ENCODE data around the gene ARHGAP28. TPM values are rescaled to one million over a fixed set of nuclear protein-coding genes. Genes with fewer than 3 reads are reported as not detected.

ARHGAP28 gene
- total and polyA plus RNA-seq, 2 experiments from 2014 or later, result 0.20 TPM; not detected in 1

- Histone ChIP-seq H3K4me3 (no peak overlapping the region), H3K79me2 (ENCODE audit: insufficient read depth) (no peaks in the 10 kb centered on the region)
- in situ Hi-C loops (cut with MboI), result no loop called here
These were observed 3.4 kb downstream of the ARHGAP28 start for GRCh38 chr18:6732952-6733351.

GRCh38 chr18:6733758-6734157, 4.2 kb downstream of the ARHGAP28 start:
- 9 to 24% methylated on average over 1 of the region's 1 CpG for WGBS, 2 experiments (ENCODE audit: low coverage in 1 of 2, low lambda C conversion rate in 2 of 2, missing lambda C conversion rate in 2 of 2)
- Histone ChIP-seq H3K79me2 (ENCODE audit: insufficient read depth) (no peaks in the 10 kb centered on the region), H3K27ac (no peak overlapping the region), H3K4me3 (no peak overlapping the region), H4K20me1 (ENCODE audit: insufficient read depth) (no peaks in the 10 kb centered on the region), H3K9me2 (ENCODE audit: insufficient read depth) (no peaks in the 10 kb centered on the region), H3K4me1 (ENCODE audit: insufficient read depth) (peaks cover 10% of the 10 kb centered on the region), H3K27me3 (replicated peaks; ENCODE audit: insufficient read depth) (peaks cover 56% of the 10 kb centered on the region), H2AFZ (no peak overlapping the region), H3K9me3 (ENCODE audit: low read depth) (no peaks in the 10 kb centered on the region), H3K36me3 (ENCODE audit: low read depth) (no peaks in the 10 kb centered on the region), H3K9ac (no peak overlapping the region), H3K4me2 (ENCODE audit: unreplicated experiment) (no peak overlapping the region), H3F3A (ENCODE audit: insufficient read depth) (peaks cover 16% of the 10 kb centered on the region)
- in situ Hi-C loops (cut with MboI), result no loop called here
- DNase-seq, result no peak
- no peak for TF ChIP-seq EZH2 (IDR thresholded peaks at IDR 0.05; ENCODE audit: insufficient read depth, poor library complexity, severe bottlenecking)
- no peak for TF ChIP-seq EZH2phosphoT487 (IDR thresholded peaks at IDR 0.05; ENCODE audit: insufficient read depth, low read depth)

More at GRCh38 chr18:6732952-6733351, 3.4 kb downstream of the ARHGAP28 start:
- no peaks in the 10 kb centered on the region for H3K9me3 ChIP-seq (ENCODE audit: low read depth)
- TF ChIP-seq EZH2 (IDR thresholded peaks at IDR 0.05; ENCODE audit: insufficient read depth, poor library complexity, severe bottlenecking), result no peak
- TF ChIP-seq EZH2phosphoT487 (IDR thresholded peaks at IDR 0.05; ENCODE audit: insufficient read depth, low read depth), result no peak
- H4K20me1 ChIP-seq (ENCODE audit: insufficient read depth), result no peaks in the 10 kb centered on the region
- no peaks in the 10 kb centered on the region for H3K36me3 ChIP-seq (ENCODE audit: low read depth)
- H3K4me1 ChIP-seq (ENCODE audit: insufficient read depth), result peaks cover 10% of the 10 kb centered on the region
- H2AFZ ChIP-seq, result no peak overlapping the region
- no peaks in the 10 kb centered on the region for H3K9me2 ChIP-seq (ENCODE audit: insufficient read depth)
- H3K4me2 ChIP-seq (ENCODE audit: unreplicated experiment), result no peak overlapping the region
- H3F3A ChIP-seq (ENCODE audit: insufficient read depth), result peaks cover 16% of the 10 kb centered on the region
- DNase-seq, result no peak
- WGBS, 2 experiments (ENCODE audit: low coverage in 1 of 2, low lambda C conversion rate in 2 of 2, missing lambda C conversion rate in 2 of 2), result 90 to 92% methylated on average over 2 of the region's 2 CpGs
- H3K27ac ChIP-seq, result no peak overlapping the region
- H3K9ac ChIP-seq, result no peak overlapping the region
- peaks cover 58% of the 10 kb centered on the region for H3K27me3 ChIP-seq (replicated peaks; ENCODE audit: insufficient read depth)

- WGBS, 2 experiments (ENCODE audit: low coverage in 1 of 2, low lambda C conversion rate in 2 of 2, missing lambda C conversion rate in 2 of 2), result 56 to 60% methylated on average over 7 of the region's 7 CpGs
- TF ChIP-seq EZH2phosphoT487 (IDR thresholded peaks at IDR 0.05; ENCODE audit: insufficient read depth, low read depth) (no peak), EZH2 (IDR thresholded peaks at IDR 0.05; ENCODE audit: insufficient read depth, poor library complexity, severe bottlenecking) (no peak)
- Histone ChIP-seq H3K4me1 (ENCODE audit: insufficient read depth) (peaks cover 10% of the 10 kb centered on the region), H3K79me2 (ENCODE audit: insufficient read depth) (no peaks in the 10 kb centered on the region), H3K9ac (no peak overlapping the region), H3K4me2 (ENCODE audit: unreplicated experiment) (no peak overlapping the region), H3K27ac (no peak overlapping the region), H4K20me1 (ENCODE audit: insufficient read depth) (no peaks in the 10 kb centered on the region), H3K36me3 (ENCODE audit: low read depth) (no peaks in the 10 kb centered on the region), H3K4me3 (no peak overlapping the region), H3K9me2 (ENCODE audit: insufficient read depth) (no peaks in the 10 kb centered on the region), H3K27me3 (replicated peaks; ENCODE audit: insufficient read depth) (peaks cover 56% of the 10 kb centered on the region), H3F3A (ENCODE audit: insufficient read depth) (peaks cover 16% of the 10 kb centered on the region), H3K9me3 (ENCODE audit: low read depth) (no peaks in the 10 kb centered on the region), H2AFZ (no peak overlapping the region)
- in situ Hi-C loops (cut with MboI), result no loop called here
- DNase-seq, result no peak
These were observed 5.4 kb downstream of the ARHGAP28 start for GRCh38 chr18:6734726-6735430.

GRCh38 chr18:6737833-6738232, 8.3 kb downstream of the ARHGAP28 start:
- TF ChIP-seq EZH2phosphoT487 (IDR thresholded peaks at IDR 0.05; ENCODE audit: insufficient read depth, low read depth), result no peak
- TF ChIP-seq EZH2 (IDR thresholded peaks at IDR 0.05; ENCODE audit: insufficient read depth, poor library complexity, severe bottlenecking), result no peak
- in situ Hi-C loops (cut with MboI), result no loop called here
- Histone ChIP-seq H3K4me1 (ENCODE audit: insufficient read depth) (peaks cover 13% of the 10 kb centered on the region), H3F3A (ENCODE audit: insufficient read depth) (peaks cover 15% of the 10 kb centered on the region; the same call in 1 of the 2 replicates), H3K4me2 (ENCODE audit: unreplicated experiment) (no peak overlapping the region), H2AFZ (no peak overlapping the region), H4K20me1 (ENCODE audit: insufficient read depth) (no peaks in the 10 kb centered on the region), H3K4me3 (no peak overlapping the region), H3K9ac (no peak overlapping the region), H3K36me3 (ENCODE audit: low read depth) (no peaks in the 10 kb centered on the region), H3K27me3 (replicated peaks; ENCODE audit: insufficient read depth) (peaks cover 46% of the 10 kb centered on the region), H3K9me3 (ENCODE audit: low read depth) (no peaks in the 10 kb centered on the region), H3K9me2 (ENCODE audit: insufficient read depth) (no peaks in the 10 kb centered on the region), H3K79me2 (ENCODE audit: insufficient read depth) (no peaks in the 10 kb centered on the region), H3K27ac (no peak overlapping the region)
- DNase-seq, result no peak

Data from GM23248 (cell line).